GM18861 (cell line): ENCODE results near the gene SLC12A2.
A peak's percentile ranks its signal among the peaks of the same experiment; 100 is the strongest.

ENCODE experiments used
- ATAC-seq: cut with Tn5 transposase; IDR thresholded peaks from one replicate; pipeline ENCODE4 v1.9.1; 2021; ENCODE audit not compliant: unreplicated experiment

Gene SLC12A2

GRCh38 chr5:128163991-128164390 lies 80.4 kb downstream of the SLC12A2 start:
- ATAC-seq, result no peak

GRCh38 chr5:128169401-128170017 lies 85.9 kb downstream of the SLC12A2 start:
- no peak for ATAC-seq

- ATAC-seq, result no peak
Measured at GRCh38 chr5:128172102-128172501, 88.5 kb downstream of the SLC12A2 start.

GRCh38 chr5:128174951-128175350 lies 91.4 kb downstream of the SLC12A2 start:
- no peak for ATAC-seq

- no peak for ATAC-seq
Measured at GRCh38 chr5:128192368-128192767, 108.8 kb downstream of the SLC12A2 start.

GRCh38 chr5:128193665-128194390 lies 110.3 kb downstream of the SLC12A2 start:
- no peak for ATAC-seq

GRCh38 chr5:128195316-128195715 lies 111.8 kb downstream of the SLC12A2 start:
- ATAC-seq, result no peak

GRCh38 chr5:128196080-128196479 lies 112.5 kb downstream of the SLC12A2 start:
- no peak for ATAC-seq

GRCh38 chr5:128196791-128197190 lies 113.2 kb downstream of the SLC12A2 start:
- ATAC-seq, result no peak

GRCh38 chr5:128197896-128198522 lies 114.4 kb downstream of the SLC12A2 start:
- ATAC-seq, result no peak

GRCh38 chr5:128199104-128199503 lies 115.5 kb downstream of the SLC12A2 start:
- no peak for ATAC-seq

- ATAC-seq, result no peak
Measured at GRCh38 chr5:128199611-128200010, 116.0 kb downstream of the SLC12A2 start.

GRCh38 chr5:128201065-128201926 lies 117.7 kb downstream of the SLC12A2 start:
- ATAC-seq, result peak; percentile 89

- ATAC-seq, result no peak
Measured at GRCh38 chr5:128202320-128202719, 118.8 kb downstream of the SLC12A2 start.

- no peak for ATAC-seq
Measured at GRCh38 chr5:128208436-128208835, 124.9 kb downstream of the SLC12A2 start.

GRCh38 chr5:128212191-128212806 lies 128.7 kb downstream of the SLC12A2 start:
- no peak for ATAC-seq

GRCh38 chr5:128213340-128213739 lies 129.8 kb downstream of the SLC12A2 start:
- ATAC-seq, result peak; percentile 62

GRCh38 chr5:128213833-128214232 lies 130.3 kb downstream of the SLC12A2 start:
- ATAC-seq, result no peak

GRCh38 chr5:128216285-128216684 lies 132.7 kb downstream of the SLC12A2 start:
- no peak for ATAC-seq

- ATAC-seq, result no peak
Measured at GRCh38 chr5:128216860-128217531, 133.4 kb downstream of the SLC12A2 start.
